Neuronal stem cell (in vitro differentiated cells): Measurements from ENCODE around the gene GABRP.

ENCODE experiments used
- DNase-seq: peaks from one replicate; pipeline ENCODE4 v3.0.0-alpha.2; 2013; ENCODE audit warnings: low spot score
- H2AFZ ChIP-seq: one replicate; pipeline ENCODE4 v1.6.1; 2013; ENCODE audit warnings: mild to moderate bottlenecking, low read length, inconsistent platforms
- H2AK5ac ChIP-seq: 2 replicates; pipeline ENCODE4 v1.6.1; 2013; ENCODE audit warnings: low read depth, mild to moderate bottlenecking, inconsistent platforms, low read length, moderate library complexity, mixed read lengths
- H2BK120ac ChIP-seq: 2 replicates; pipeline ENCODE4 v1.6.1; 2013; ENCODE audit warnings: low read depth, mild to moderate bottlenecking, inconsistent platforms, low read length, moderate library complexity, mixed read lengths
- H2BK12ac ChIP-seq: one replicate; pipeline ENCODE4 v1.6.1; 2013; ENCODE audit warnings: low read length, inconsistent platforms
- H2BK15ac ChIP-seq: 2 replicates; pipeline ENCODE4 v1.6.1; 2013; ENCODE audit warnings: mild to moderate bottlenecking, low read length, inconsistent platforms, mixed read lengths
- H2BK5ac ChIP-seq: one replicate; pipeline ENCODE4 v1.6.1; 2013; ENCODE audit warnings: inconsistent platforms, mild to moderate bottlenecking, low read length, moderate library complexity
- H3K14ac ChIP-seq: one replicate; pipeline ENCODE4 v1.6.1; 2013; ENCODE audit warnings: low read length, inconsistent platforms
- H3K18ac ChIP-seq: 2 replicates; pipeline ENCODE4 v1.6.1; 2013; ENCODE audit warnings: low read length, inconsistent platforms
- H3K23ac ChIP-seq: 2 replicates; pipeline ENCODE4 v1.6.1; 2013; ENCODE audit warnings: low read depth, mild to moderate bottlenecking, mixed read lengths, low read length, inconsistent platforms; ENCODE audit not compliant: poor library complexity
- H3K27ac ChIP-seq: replicated peaks from 3 replicates; pipeline ENCODE4 v1.5.1; 2013; ENCODE audit warnings: low read length, inconsistent platforms
- H3K27me3 ChIP-seq, 3 experiments: 2 replicates each; pipeline ENCODE4 v1.6.1; 2013; ENCODE audit warnings: low read length in 3 of 3, mild to moderate bottlenecking in 2 of 3, inconsistent platforms in 1 of 3, low read depth in 1 of 3, mixed read lengths in 1 of 3, moderate library complexity in 1 of 3; ENCODE audit not compliant: control insufficient read depth in 3 of 3, insufficient read depth in 3 of 3
- H3K36me3 ChIP-seq, 2 donors: replicated peaks in 1 of 2; 2 replicates each; pipeline ENCODE4 v1.6.1; 2013; ENCODE audit warnings: low read length in 2 of 2; ENCODE audit not compliant: control insufficient read depth in 2 of 2, insufficient read depth in 2 of 2
- H3K4ac ChIP-seq: 2 replicates; pipeline ENCODE4 v1.6.1; 2013; ENCODE audit warnings: inconsistent platforms, mild to moderate bottlenecking, low read length, moderate library complexity
- H3K4me1 ChIP-seq, 2 donors: 1 replicate in 1 of 2; 2 replicates in 1 of 2; pipeline ENCODE4 v1.6.1; 2013; ENCODE audit warnings: low read length in 2 of 2, low read depth in 1 of 2; ENCODE audit not compliant: control insufficient read depth in 2 of 2, insufficient read depth in 1 of 2
- H3K4me2 ChIP-seq: one replicate; pipeline ENCODE4 v1.6.1; 2013; ENCODE audit warnings: mild to moderate bottlenecking, low read length, inconsistent platforms; ENCODE audit not compliant: insufficient read depth, poor library complexity, severe bottlenecking
- H3K4me3 ChIP-seq, 2 donors: 2 replicates each; pipeline ENCODE4 v1.5.1; 2013; ENCODE audit warnings: low read length in 2 of 2, mild to moderate bottlenecking in 2 of 2, inconsistent platforms in 1 of 2, moderate library complexity in 1 of 2
- H3K79me1 ChIP-seq: one replicate; pipeline ENCODE4 v1.6.1; 2013; ENCODE audit warnings: low read depth, mild to moderate bottlenecking, inconsistent platforms, low read length, moderate library complexity
- H3K9ac ChIP-seq: one replicate; pipeline ENCODE4 v1.6.1; 2013; ENCODE audit warnings: mild to moderate bottlenecking, low read depth, low read length, inconsistent platforms; ENCODE audit not compliant: poor library complexity
- H3K9me3 ChIP-seq, 2 donors: replicated peaks in 1 of 2; 2 replicates each; pipeline versions ENCODE3 to v1.6.1; 2013; ENCODE audit warnings: low read length in 2 of 2, mild to moderate bottlenecking in 2 of 2, inconsistent platforms in 1 of 2, low read depth in 1 of 2, mixed read lengths in 1 of 2, moderate library complexity in 1 of 2; ENCODE audit not compliant: control insufficient read depth in 2 of 2, insufficient read depth in 1 of 2
- H4K8ac ChIP-seq: one replicate; pipeline ENCODE4 v1.6.1; 2013; ENCODE audit warnings: low read depth, mild to moderate bottlenecking, inconsistent platforms, low read length, moderate library complexity
- H4K91ac ChIP-seq: one replicate; pipeline ENCODE4 v1.6.1; 2013; ENCODE audit warnings: low read length, low read depth, mild to moderate bottlenecking, inconsistent platforms; ENCODE audit not compliant: poor library complexity
- WGBS, 2 donors: extraction: QIAGEN DNeasy Blood & Tissue Kit; methylation state at CpG; one replicate each; pipeline ENCODE4 v1.1.7; 2013; ENCODE audit warnings: missing lambda C conversion rate in 2 of 2, mixed read lengths in 1 of 2; ENCODE audit not compliant: insufficient read length in 2 of 2, insufficient replicate concordance in 1 of 2; ENCODE audit errors: extremely low coverage in 2 of 2; 5-methylcytosine and 5-hydroxymethylcytosine counted together

GABRP gene

GRCh38 chr5:170755679-170756456 lies 27.7 kb upstream of the GABRP start:
- H2BK5ac ChIP-seq: no peak overlapping the region
- no peak overlapping the region for H2AFZ ChIP-seq
- WGBS, 2 donors: no CpG with 5 or more reads among the region's 7 CpGs

DNA sequence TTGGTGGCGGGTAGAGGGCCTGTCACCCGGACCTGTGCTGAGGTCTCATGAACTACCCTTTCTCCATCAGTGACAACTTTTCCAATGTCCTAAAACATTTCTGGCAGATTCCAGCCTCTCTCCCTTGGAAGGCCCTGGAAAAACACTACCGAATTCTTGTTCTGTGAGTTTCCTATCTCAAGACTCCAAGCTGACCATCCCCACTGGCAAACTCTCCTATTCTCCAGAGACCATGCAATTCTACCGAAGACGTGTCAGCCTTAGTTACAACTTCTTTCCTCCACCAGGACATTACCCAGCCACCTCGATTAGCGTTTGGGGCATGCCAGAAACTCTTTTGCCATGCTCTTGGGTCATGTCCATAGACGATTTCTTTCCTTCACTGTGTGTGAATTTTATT lies 26.8 kb upstream of the GABRP start:
- no CpG with 5 or more reads among the region's 8 CpGs for WGBS, 2 donors
- no peak overlapping the region for H2AFZ ChIP-seq
- DNase-seq: no peak
- H3K79me1 ChIP-seq: no peaks in the 10 kb centered on the region
- no peak overlapping the region for H2BK12ac ChIP-seq
- H2BK15ac ChIP-seq: no peak overlapping the region
- no peak overlapping the region for H4K91ac ChIP-seq
- H3K4me2 ChIP-seq: no peak overlapping the region
- H3K9me3 ChIP-seq: peaks cover 0 to 6% of the 10 kb centered on the region in 2 donors
- no peak overlapping the region for H3K14ac ChIP-seq
- H3K23ac ChIP-seq: no peak overlapping the region
- no peak overlapping the region for H4K8ac ChIP-seq
- H2BK120ac ChIP-seq: no peak overlapping the region
- H2AK5ac ChIP-seq: no peak overlapping the region
- H3K27ac ChIP-seq: no peak overlapping the region
- no peak overlapping the region for H3K4me3 ChIP-seq
- no peak overlapping the region for H3K9ac ChIP-seq
- H3K27me3 ChIP-seq: no peaks in the 10 kb centered on the region
- peaks cover 0 to 8% of the 10 kb centered on the region in 2 donors for H3K4me1 ChIP-seq
- H2BK5ac ChIP-seq: no peak overlapping the region
- no peaks in the 10 kb centered on the region for H3K36me3 ChIP-seq
- H3K4ac ChIP-seq: no peak overlapping the region
- H3K18ac ChIP-seq: no peak overlapping the region

More at GRCh38 chr5:170755679-170756456, 27.7 kb upstream of the GABRP start:
- H3K27ac ChIP-seq: no peak overlapping the region
- H3K27me3 ChIP-seq: no peaks in the 10 kb centered on the region
- no peak overlapping the region for H3K18ac ChIP-seq
- H3K9ac ChIP-seq: no peak overlapping the region
- H4K8ac ChIP-seq: no peak overlapping the region
- no peak overlapping the region for H3K4me2 ChIP-seq
- H3K4ac ChIP-seq: no peak overlapping the region
- no peak overlapping the region for H3K23ac ChIP-seq
- no peak overlapping the region for H3K14ac ChIP-seq
- H3K4me3 ChIP-seq: no peak overlapping the region
- H3K79me1 ChIP-seq: no peaks in the 10 kb centered on the region
- no peak overlapping the region for H2BK120ac ChIP-seq
- DNase-seq: no peak
- H3K9me3 ChIP-seq: peaks cover 0 to 6% of the 10 kb centered on the region in 2 donors
- H4K91ac ChIP-seq: no peak overlapping the region
- peaks cover 0 to 6% of the 10 kb centered on the region in 2 donors for H3K4me1 ChIP-seq
- H2BK12ac ChIP-seq: no peak overlapping the region
- H2BK15ac ChIP-seq: no peak overlapping the region
- H3K36me3 ChIP-seq: no peaks in the 10 kb centered on the region
- no peak overlapping the region for H2AK5ac ChIP-seq

DNA sequence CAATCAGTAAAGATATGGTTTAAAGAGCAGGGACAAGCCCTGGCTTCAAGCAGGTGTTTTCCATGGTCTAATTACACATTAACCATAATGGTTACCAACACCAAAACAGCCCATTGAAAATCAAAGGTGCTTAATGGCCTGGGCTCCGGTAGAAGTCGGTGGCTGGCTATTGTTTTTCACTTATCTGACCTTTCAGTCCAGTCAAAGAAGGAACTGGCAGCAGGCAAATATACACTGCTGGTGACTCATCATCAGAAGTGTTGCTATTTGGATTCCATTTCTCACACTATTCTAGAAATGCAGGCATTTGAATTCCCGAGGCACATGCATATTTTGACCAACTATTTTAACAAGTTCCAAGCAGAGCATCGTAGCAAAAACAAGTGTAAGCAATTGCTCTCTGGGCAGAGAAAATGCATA lies 26.3 kb upstream of the GABRP start:
- no peak overlapping the region for H2BK12ac ChIP-seq
- H3K18ac ChIP-seq: no peak overlapping the region
- no CpG with 5 or more reads among the region's 4 CpGs for WGBS, 2 donors
- H3K14ac ChIP-seq: no peak overlapping the region
- H3K27me3 ChIP-seq: no peaks in the 10 kb centered on the region
- H3K9me3 ChIP-seq: peaks cover 0 to 6% of the 10 kb centered on the region in 2 donors
- H3K23ac ChIP-seq: no peak overlapping the region
- no peak overlapping the region for H3K9ac ChIP-seq
- peaks cover 0 to 6% of the 10 kb centered on the region in 2 donors for H3K4me1 ChIP-seq
- H3K4me2 ChIP-seq: no peak overlapping the region
- no peak overlapping the region for H3K4me3 ChIP-seq
- no peak overlapping the region for H2AK5ac ChIP-seq
- no peaks in the 10 kb centered on the region for H3K36me3 ChIP-seq
- no peak overlapping the region for H2BK5ac ChIP-seq
- no peak overlapping the region for H2BK120ac ChIP-seq
- H3K79me1 ChIP-seq: no peaks in the 10 kb centered on the region
- H3K27ac ChIP-seq: no peak overlapping the region
- no peak overlapping the region for H2AFZ ChIP-seq
- no peak overlapping the region for H4K8ac ChIP-seq
- no peak for DNase-seq
- H2BK15ac ChIP-seq: no peak overlapping the region
- no peak overlapping the region for H4K91ac ChIP-seq
- H3K4ac ChIP-seq: no peak overlapping the region

DNA sequence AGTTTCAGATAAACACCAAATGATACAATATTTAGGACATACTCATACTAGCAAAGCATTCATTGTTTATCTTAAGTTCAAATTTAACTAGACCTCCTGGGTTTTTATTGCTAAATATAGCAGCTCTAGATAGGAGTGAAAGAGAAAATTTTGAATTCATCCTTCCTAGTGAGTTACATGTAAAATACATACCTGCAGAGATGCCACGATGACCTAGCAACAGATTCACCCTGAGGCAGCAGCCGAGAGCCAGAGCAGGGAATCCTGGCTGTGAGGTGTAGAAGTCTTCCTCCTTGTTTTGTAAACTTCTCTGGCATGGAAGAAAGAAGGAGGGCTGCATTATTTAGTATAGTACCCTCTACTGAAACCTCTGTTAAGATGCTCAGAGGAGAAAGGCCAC lies 25.9 kb upstream of the GABRP start:
- H2BK12ac ChIP-seq: no peak overlapping the region
- no peak overlapping the region for H3K18ac ChIP-seq
- H2AFZ ChIP-seq: no peak overlapping the region
- peaks cover 0 to 2% of the 10 kb centered on the region in 2 donors for H3K4me1 ChIP-seq
- H3K4ac ChIP-seq: no peak overlapping the region
- no peak for DNase-seq
- no CpG with 5 or more reads among the region's 2 CpGs for WGBS, 2 donors
- H2AK5ac ChIP-seq: no peak overlapping the region
- no peaks in the 10 kb centered on the region for H3K79me1 ChIP-seq
- H3K27me3 ChIP-seq: no peaks in the 10 kb centered on the region
- H3K9me3 ChIP-seq: peaks cover 0 to 4% of the 10 kb centered on the region in 2 donors
- no peak overlapping the region for H3K4me3 ChIP-seq
- no peak overlapping the region for H2BK5ac ChIP-seq
- no peak overlapping the region for H3K9ac ChIP-seq
- H3K23ac ChIP-seq: no peak overlapping the region
- H3K14ac ChIP-seq: no peak overlapping the region
- no peak overlapping the region for H3K4me2 ChIP-seq
- no peak overlapping the region for H3K27ac ChIP-seq
- H2BK120ac ChIP-seq: no peak overlapping the region
- no peaks in the 10 kb centered on the region for H3K36me3 ChIP-seq
- H2BK15ac ChIP-seq: no peak overlapping the region
- no peak overlapping the region for H4K8ac ChIP-seq
- no peak overlapping the region for H4K91ac ChIP-seq
